ENCODE data around the gene NUP214.

The NUP214 gene

DNA sequence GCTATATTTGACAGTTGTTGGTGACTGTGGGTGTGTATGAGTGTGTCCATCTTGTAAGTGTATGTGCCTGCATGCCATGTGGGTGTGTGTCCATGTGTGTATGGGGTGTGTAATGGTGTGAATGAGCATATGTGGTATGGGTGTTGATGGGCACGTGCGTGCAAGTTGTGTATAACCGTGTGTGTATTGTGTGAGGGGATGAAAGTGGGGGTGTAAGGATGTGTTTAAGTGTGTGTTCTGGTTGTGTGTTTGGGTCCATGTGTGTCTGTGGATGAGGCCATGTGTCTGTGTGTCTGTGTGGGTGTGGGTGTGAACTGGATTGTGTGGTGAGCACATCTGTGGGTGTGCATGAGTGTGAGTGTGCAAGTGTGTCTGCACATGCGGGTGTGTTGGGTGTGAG, 156.8 kb downstream of the NUP214 start:
- H3K36me3 ChIP-seq (replicated peaks; ENCODE audit: low read depth, low read length), result no peaks in the 10 kb centered on the region
- H3K27ac ChIP-seq (ENCODE audit: low read length), result no peak overlapping the region
- H3K79me2 ChIP-seq (ENCODE audit: low read length), result no peaks in the 10 kb centered on the region
- no peak overlapping the region for H3K9ac ChIP-seq (ENCODE audit: low read length)
- H4K20me1 ChIP-seq (ENCODE audit: insufficient read depth, low read length), result no peaks in the 10 kb centered on the region
- no peak overlapping the region for H2AFZ ChIP-seq (ENCODE audit: low read depth, low read length)
- TF ChIP-seq, protein P1, sequence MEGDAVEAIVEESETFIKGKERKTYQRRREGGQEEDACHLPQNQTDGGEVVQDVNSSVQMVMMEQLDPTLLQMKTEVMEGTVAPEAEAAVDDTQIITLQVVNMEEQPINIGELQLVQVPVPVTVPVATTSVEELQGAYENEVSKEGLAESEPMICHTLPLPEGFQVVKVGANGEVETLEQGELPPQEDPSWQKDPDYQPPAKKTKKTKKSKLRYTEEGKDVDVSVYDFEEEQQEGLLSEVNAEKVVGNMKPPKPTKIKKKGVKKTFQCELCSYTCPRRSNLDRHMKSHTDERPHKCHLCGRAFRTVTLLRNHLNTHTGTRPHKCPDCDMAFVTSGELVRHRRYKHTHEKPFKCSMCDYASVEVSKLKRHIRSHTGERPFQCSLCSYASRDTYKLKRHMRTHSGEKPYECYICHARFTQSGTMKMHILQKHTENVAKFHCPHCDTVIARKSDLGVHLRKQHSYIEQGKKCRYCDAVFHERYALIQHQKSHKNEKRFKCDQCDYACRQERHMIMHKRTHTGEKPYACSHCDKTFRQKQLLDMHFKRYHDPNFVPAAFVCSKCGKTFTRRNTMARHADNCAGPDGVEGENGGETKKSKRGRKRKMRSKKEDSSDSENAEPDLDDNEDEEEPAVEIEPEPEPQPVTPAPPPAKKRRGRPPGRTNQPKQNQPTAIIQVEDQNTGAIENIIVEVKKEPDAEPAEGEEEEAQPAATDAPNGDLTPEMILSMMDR (IDR thresholded peaks at IDR 0.05; ENCODE audit: low read depth, low read length), result no peak
- no peak for TF ChIP-seq EZH2phosphoT487 (IDR thresholded peaks at IDR 0.05; ENCODE audit: low read depth)
- no peaks in the 10 kb centered on the region for H3K9me3 ChIP-seq (ENCODE audit: insufficient read depth, low read length)
- no peak overlapping the region for H3K4me2 ChIP-seq (ENCODE audit: low read length)
- no peak overlapping the region for H3K4me3 ChIP-seq (ENCODE audit: low read length)
- peaks cover 10% of the 10 kb centered on the region; the same call in 1 of the 2 replicates for H3K4me1 ChIP-seq (ENCODE audit: low read length)
- H3K27me3 ChIP-seq (ENCODE audit: low read depth, low read length), result peaks cover 3% of the 10 kb centered on the region; the same call in 1 of the 2 replicates

DNA sequence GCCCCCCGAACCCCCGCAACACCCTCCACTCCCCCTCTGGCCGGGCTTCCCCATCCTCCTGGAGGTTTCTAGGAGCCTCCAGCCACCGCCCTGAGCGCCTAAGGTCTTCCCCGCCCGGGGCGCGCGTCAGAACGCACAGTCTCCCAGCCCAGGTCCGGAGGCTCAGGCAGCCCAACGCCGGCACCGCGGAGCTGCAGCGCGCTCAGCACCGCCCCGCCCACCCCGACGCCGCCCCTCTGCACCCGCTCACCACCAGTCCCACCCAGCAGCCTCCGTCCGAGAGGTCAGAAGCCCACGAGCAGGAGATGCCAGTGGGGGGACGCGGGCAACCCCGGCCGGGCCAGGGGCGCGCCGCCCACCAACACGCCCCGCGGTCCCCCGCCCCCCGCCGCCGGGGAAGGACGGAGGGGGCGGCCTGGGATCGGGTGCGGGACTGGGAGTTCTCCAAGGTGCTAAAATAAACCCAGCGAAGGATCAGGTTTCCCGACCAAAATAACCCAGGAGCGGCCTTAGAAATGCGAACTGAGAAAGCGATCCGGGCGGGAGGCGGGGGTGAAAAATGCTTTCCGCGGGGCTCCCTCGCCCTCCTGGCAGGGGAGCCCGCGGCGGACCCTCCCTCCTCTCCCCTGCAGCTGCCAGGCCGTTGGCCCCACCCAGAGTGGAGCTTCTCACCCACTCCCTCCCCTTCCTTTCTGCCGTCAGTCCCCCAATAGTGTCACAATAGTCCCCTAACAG, 157.5 kb downstream of the NUP214 start:
- Histone ChIP-seq H3K36me3 (replicated peaks; ENCODE audit: low read depth, low read length) (no peaks in the 10 kb centered on the region), H3K9ac (ENCODE audit: low read length) (no peak overlapping the region), H3K4me3 (ENCODE audit: low read length) (no peak overlapping the region), H3K4me1 (ENCODE audit: low read length) (peaks cover 10% of the 10 kb centered on the region; the same call in 1 of the 2 replicates), H3K27me3 (ENCODE audit: low read depth, low read length) (peaks cover 3% of the 10 kb centered on the region; the same call in 1 of the 2 replicates), H4K20me1 (ENCODE audit: insufficient read depth, low read length) (no peaks in the 10 kb centered on the region), H3K79me2 (ENCODE audit: low read length) (no peaks in the 10 kb centered on the region), H3K4me2 (ENCODE audit: low read length) (no peak overlapping the region), H3K27ac (ENCODE audit: low read length) (no peak overlapping the region), H2AFZ (ENCODE audit: low read depth, low read length) (no peak overlapping the region), H3K9me3 (ENCODE audit: insufficient read depth, low read length) (no peaks in the 10 kb centered on the region)
- TF ChIP-seq, protein P1 (IDR thresholded peaks at IDR 0.05; ENCODE audit: low read depth, low read length), result no peak
- TF ChIP-seq EZH2phosphoT487 (IDR thresholded peaks at IDR 0.05; ENCODE audit: low read depth), result no peak
